ENCODE measurements around the gene EPHB2.
"Not testable (repeated sequence)": the region's sequence is repeated elsewhere in the genome, so short reads cannot be mapped to it uniquely, and the experiment has no call there.

The EPHB2 gene

DNA sequence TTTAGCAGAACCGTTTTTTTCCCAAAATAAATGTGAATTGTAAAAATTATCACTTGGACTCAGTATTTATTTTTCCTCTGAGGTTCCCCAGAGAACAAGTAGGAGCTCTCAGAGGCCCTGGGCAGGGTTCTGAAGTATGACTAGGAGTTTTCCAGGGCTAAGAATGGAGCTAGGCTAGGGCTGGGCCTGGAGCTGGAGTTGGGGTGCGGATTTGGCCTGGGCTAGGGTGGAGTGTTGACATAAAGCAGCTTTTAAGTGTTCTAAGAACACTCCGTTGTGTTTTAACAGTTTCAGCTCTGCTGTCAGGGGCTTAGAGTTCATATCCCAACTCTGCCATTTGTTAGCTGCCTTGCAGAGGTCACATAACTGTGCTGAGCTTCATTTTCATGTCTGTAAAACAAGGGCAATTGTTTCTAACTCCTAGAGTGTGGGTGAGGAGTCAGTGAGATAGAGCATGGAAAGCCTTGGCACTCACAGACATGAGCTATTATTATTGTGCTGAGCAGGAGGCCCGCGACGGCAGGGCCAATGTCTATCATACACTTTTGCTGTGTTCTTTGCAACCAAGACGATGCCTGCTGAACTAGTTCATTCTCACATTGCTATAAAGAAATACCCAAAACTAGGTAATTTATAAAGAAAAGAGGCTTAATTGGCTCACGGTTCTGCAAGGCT lies 210.9 kb downstream of the EPHB2 start:
- no peak for ATAC-seq
- H3K4me3 Mint-ChIP-seq, result no peak overlapping the region
- no peak for DNase-seq
- H3K4me1 Mint-ChIP-seq, result no peaks in the 10 kb centered on the region
- H3K9me3 Mint-ChIP-seq, result no peaks in the 10 kb centered on the region
- H3K27me3 Mint-ChIP-seq, result peaks cover 4% of the 10 kb centered on the region
- no peaks in the 10 kb centered on the region for H3K36me3 Mint-ChIP-seq (ENCODE audit: low read depth)
- no peak overlapping the region for H3K27ac Mint-ChIP-seq

GRCh38 chr1:22922640-22923039 lies 212.0 kb downstream of the EPHB2 start:
- ATAC-seq (no peak), DNase-seq (no peak)
- Mint-ChIP-seq H3K4me3 (no peak overlapping the region), H3K27ac (no peak overlapping the region), H3K36me3 (ENCODE audit: low read depth) (no peaks in the 10 kb centered on the region), H3K27me3 (peaks cover 13% of the 10 kb centered on the region), H3K9me3 (no peaks in the 10 kb centered on the region), H3K4me1 (no peaks in the 10 kb centered on the region)

DNA sequence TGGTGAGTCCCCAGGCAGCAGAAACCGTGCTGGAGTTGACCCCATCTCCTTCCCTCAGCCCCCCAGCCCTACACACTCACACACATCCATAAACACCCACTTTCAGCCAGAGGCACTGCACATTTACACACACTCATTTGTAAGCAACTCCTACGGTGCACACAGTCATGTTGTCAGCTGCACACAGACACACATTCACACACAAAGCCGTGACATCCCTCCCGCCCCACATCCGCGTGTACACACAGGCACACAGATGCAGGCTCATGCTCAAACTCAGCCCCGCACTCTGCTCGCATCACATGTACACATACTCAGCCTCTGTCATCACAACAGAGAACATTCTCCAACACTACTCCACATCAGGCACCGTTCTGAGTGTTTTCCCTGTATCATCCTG lies 214.5 kb downstream of the EPHB2 start:
- DNase-seq, result no peak
- peaks cover 19% of the 10 kb centered on the region for H3K27me3 Mint-ChIP-seq
- H3K36me3 Mint-ChIP-seq (ENCODE audit: low read depth), result no peaks in the 10 kb centered on the region

DNA sequence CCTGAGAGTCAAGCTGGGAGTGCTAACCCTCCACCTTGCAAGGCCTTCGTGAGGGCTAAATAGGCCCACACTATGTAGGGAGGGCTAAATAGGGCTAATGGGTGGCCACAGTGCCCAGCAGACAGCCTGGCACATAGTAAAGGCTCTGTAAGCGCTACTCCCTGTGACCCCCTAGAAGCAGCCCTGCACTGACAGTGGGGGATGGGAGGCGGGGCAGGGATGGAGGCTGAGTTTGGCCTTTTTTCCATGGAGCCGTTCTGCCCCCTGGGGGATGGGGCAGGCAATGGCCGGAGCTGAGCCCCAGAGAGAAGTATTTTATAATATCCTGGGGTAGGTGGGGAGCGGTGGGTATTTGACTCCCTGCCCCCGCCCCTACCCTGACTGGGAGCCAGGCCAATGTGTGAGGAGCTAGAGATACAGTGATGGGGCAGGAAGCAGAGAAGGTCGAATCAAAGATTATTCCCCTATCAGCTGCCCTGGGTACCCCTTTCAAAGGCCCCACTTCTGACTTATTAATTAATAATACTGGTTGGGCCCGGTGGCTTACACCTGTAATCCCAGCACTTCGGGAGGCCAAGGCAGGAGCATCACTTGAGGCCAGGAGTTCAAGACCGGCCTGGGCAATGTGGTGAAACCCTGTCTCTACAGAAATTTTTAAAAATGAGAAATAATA lies 219.7 kb downstream of the EPHB2 start:
- H3K9me3 Mint-ChIP-seq, result no peaks in the 10 kb centered on the region
- H3K4me1 Mint-ChIP-seq, result no peaks in the 10 kb centered on the region
- DNase-seq (peak; percentile 47), ATAC-seq (peak; percentile 33)
- H3K36me3 Mint-ChIP-seq (ENCODE audit: low read depth), result no peaks in the 10 kb centered on the region
- peaks cover 18% of the 10 kb centered on the region for H3K27me3 Mint-ChIP-seq
- H3K4me3 Mint-ChIP-seq, result no peak overlapping the region
- no peak overlapping the region for H3K27ac Mint-ChIP-seq

More for the DNA sequence above, 214.5 kb downstream of the EPHB2 start:
- H3K4me3 Mint-ChIP-seq, result no peak overlapping the region
- no peaks in the 10 kb centered on the region for H3K9me3 Mint-ChIP-seq
- no peak for ATAC-seq
- H3K27ac Mint-ChIP-seq, result no peak overlapping the region
- H3K4me1 Mint-ChIP-seq, result no peaks in the 10 kb centered on the region

- Mint-ChIP-seq H3K4me3 (no peak overlapping the region), H3K27me3 (peaks cover 8% of the 10 kb centered on the region), H3K9me3 (no peaks in the 10 kb centered on the region), H3K4me1 (no peaks in the 10 kb centered on the region), H3K36me3 (ENCODE audit: low read depth) (no peaks in the 10 kb centered on the region), H3K27ac (no peak overlapping the region)
- no peak for ATAC-seq
- no peak for DNase-seq
These were observed 222.3 kb downstream of the EPHB2 start for GRCh38 chr1:22932803-22933470.

GRCh38 chr1:22935433-22935832 lies 224.8 kb downstream of the EPHB2 start:
- ATAC-seq, result no peak
- Mint-ChIP-seq H3K27me3 (peaks cover 5% of the 10 kb centered on the region), H3K9me3 (peaks cover 3% of the 10 kb centered on the region), H3K27ac (no peak overlapping the region), H3K4me3 (no peak overlapping the region), H3K4me1 (no peaks in the 10 kb centered on the region), H3K36me3 (ENCODE audit: low read depth) (peaks cover 3% of the 10 kb centered on the region)
- no peak for DNase-seq

DNA sequence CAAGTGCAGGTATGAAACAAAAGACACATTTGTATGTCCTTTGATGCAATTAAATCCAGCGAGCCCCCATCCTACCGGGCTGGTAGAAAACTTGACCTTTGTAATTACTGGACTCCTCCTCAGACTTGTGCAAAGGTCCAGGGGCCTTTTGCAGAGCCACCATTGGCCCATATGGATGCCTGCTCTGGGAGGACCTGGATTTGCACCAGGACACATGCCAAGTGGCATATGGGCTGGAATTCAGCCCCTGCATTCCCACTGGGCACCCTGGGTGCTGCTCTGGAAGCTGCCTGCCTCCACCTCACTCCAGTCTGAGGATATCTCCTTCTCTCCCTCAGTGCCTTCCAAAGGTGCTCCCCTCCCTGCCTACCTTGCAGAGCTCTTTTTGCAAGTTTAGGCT lies 226.0 kb downstream of the EPHB2 start:
- Mint-ChIP-seq H3K27me3 (peaks cover 5% of the 10 kb centered on the region), H3K9me3 (peaks cover 12% of the 10 kb centered on the region), H3K36me3 (ENCODE audit: low read depth) (peaks cover 4% of the 10 kb centered on the region), H3K27ac (no peak overlapping the region), H3K4me3 (no peak overlapping the region), H3K4me1 (no peaks in the 10 kb centered on the region)
- ATAC-seq, result no peak
- DNase-seq, result no peak

DNA sequence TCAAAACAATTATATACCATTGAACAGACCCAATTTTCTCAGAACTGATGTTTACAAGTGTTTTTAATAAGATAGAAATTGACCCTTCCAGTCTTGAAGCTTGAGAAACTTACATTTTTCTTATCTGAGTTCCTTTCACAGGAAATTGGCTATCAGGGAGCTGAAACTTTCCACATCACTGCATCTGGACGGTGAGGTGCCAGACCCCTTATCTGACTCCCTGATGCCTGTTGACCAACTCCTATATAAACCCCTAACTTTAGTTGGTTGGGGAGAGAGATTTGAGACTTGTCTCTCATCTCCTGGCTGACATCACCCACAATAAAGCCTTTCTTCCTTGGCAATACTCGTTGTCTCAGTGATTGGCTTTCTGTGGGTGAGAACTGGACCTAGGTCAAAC lies 230.6 kb downstream of the EPHB2 start:
- Mint-ChIP-seq H3K36me3 (ENCODE audit: low read depth) (peaks cover 4% of the 10 kb centered on the region), H3K9me3 (peaks cover 12% of the 10 kb centered on the region)

DNA sequence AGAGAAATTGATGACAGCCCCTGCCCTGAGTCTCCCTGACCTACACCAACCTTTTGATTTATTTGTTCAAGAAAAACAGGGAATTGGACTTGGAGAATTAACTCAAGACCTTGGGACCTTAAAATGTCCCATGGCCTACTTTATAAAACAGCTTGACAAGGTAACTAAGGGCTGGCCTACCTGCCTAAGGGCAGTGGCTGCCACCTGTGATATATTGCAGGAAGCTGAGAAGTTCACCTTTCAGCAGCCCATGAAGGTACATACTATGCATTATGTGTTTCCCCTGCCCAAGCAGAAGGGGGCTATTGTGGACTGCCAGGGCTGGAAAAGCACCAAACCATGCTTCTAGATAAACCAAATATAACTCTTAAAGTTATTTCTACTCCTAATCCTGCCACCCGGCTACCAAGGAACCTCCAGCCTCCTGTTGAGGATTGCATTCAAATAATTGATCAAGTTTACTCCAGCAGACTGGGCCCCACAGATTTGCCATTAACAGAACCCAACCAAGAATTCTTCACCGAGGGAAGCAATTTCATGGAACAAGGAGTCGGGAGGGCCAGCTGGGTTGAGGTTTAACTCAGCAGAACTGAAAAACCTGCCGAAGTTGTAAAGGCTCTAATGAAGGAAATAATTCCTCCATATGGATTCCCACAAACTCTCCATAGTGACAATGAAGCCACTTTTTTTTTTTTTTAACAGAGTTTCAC lies 233.9 kb downstream of the EPHB2 start:
- Mint-ChIP-seq H3K36me3 (ENCODE audit: low read depth) (peaks cover 4% of the 10 kb centered on the region), H3K27ac (no peak overlapping the region), H3K4me3 (no peak overlapping the region), H3K27me3 (peaks cover 42% of the 10 kb centered on the region), H3K4me1 (no peaks in the 10 kb centered on the region), H3K9me3 (peaks cover 12% of the 10 kb centered on the region)
- ATAC-seq, result no peak
- no peak for DNase-seq

More for the DNA sequence above, 230.6 kb downstream of the EPHB2 start:
- no peak for DNase-seq
- Mint-ChIP-seq H3K4me1 (no peaks in the 10 kb centered on the region), H3K4me3 (no peak overlapping the region), H3K27me3 (peaks cover 25% of the 10 kb centered on the region), H3K27ac (no peak overlapping the region)
- no peak for ATAC-seq

DNA sequence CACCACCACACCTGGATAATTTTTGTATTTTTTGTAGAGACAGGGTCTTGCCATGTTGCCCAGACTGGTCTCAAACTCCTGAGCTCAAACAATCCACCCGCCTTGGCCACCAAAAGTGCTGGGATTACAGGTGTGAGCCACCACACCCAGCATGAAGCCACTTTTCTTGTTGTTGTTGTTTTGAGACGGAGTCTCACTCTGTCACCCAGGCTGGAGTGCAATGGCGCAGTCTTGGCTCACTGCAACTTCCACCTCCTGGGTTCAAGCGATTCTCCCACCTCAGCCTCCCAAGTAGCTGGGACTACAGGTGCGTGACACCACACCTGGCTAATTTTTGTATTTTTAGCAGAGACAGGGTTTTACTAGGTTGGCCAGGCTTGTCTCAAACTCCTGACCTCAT lies 234.5 kb downstream of the EPHB2 start:
- ATAC-seq; H3K36me3 Mint-ChIP-seq (ENCODE audit: low read depth); DNase-seq; H3K27ac Mint-ChIP-seq; H3K4me3 Mint-ChIP-seq; H3K4me1 Mint-ChIP-seq: not testable (repeated sequence)
- Mint-ChIP-seq H3K9me3 (peaks cover 12% of the 10 kb centered on the region), H3K27me3 (peaks cover 42% of the 10 kb centered on the region)

GRCh38 chr1:22949822-22950331 lies 239.2 kb downstream of the EPHB2 start:
- Mint-ChIP-seq H3K4me3 (no peak overlapping the region), H3K27me3 (peaks cover 52% of the 10 kb centered on the region), H3K36me3 (ENCODE audit: low read depth) (no peaks in the 10 kb centered on the region), H3K4me1 (no peaks in the 10 kb centered on the region), H3K9me3 (no peaks in the 10 kb centered on the region), H3K27ac (no peak overlapping the region)
- DNase-seq (no peak), ATAC-seq (no peak)

DNA sequence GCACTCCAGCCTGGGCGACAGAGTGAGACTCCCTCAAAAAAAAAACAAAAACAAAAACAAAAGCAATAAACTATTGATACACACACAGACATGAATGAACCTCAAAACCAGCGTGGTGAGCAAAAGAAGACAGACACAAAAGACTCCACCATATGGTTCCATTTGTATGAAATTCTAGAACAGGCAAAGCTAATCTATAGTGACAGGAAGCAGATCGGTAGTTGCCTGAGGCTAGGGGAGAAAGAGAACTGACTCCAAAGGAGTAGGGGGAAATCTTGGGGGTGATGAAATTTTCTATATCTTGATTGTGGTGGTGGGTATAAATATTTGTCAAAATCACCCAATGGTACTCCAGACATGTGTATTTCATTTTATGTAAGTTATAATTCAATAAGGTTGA lies 241.2 kb downstream of the EPHB2 start:
- H3K4me1 Mint-ChIP-seq, result no peaks in the 10 kb centered on the region
- H3K27me3 Mint-ChIP-seq, result peaks cover 53% of the 10 kb centered on the region
- H3K4me3 Mint-ChIP-seq, result no peak overlapping the region
- DNase-seq, result no peak
- no peak overlapping the region for H3K27ac Mint-ChIP-seq
- H3K9me3 Mint-ChIP-seq, result no peaks in the 10 kb centered on the region
- no peaks in the 10 kb centered on the region for H3K36me3 Mint-ChIP-seq (ENCODE audit: low read depth)
- ATAC-seq, result no peak

- DNase-seq (no peak), ATAC-seq (no peak)
- H3K27ac Mint-ChIP-seq, result no peak overlapping the region
- no peaks in the 10 kb centered on the region for H3K4me1 Mint-ChIP-seq
- no peaks in the 10 kb centered on the region for H3K9me3 Mint-ChIP-seq
- H3K4me3 Mint-ChIP-seq, result no peak overlapping the region
- H3K36me3 Mint-ChIP-seq (ENCODE audit: low read depth), result no peaks in the 10 kb centered on the region
- peaks cover 52% of the 10 kb centered on the region for H3K27me3 Mint-ChIP-seq
These were observed 242.0 kb downstream of the EPHB2 start for GRCh38 chr1:22952694-22953056.

GRCh38 chr1:22953057-22953739 lies 242.6 kb downstream of the EPHB2 start:
- ATAC-seq (no peak), DNase-seq (no peak)
- H3K27ac Mint-ChIP-seq, result no peak overlapping the region
- H3K9me3 Mint-ChIP-seq, result no peaks in the 10 kb centered on the region
- peaks cover 48% of the 10 kb centered on the region for H3K27me3 Mint-ChIP-seq
- H3K4me3 Mint-ChIP-seq, result no peak overlapping the region
- no peaks in the 10 kb centered on the region for H3K4me1 Mint-ChIP-seq
- no peaks in the 10 kb centered on the region for H3K36me3 Mint-ChIP-seq (ENCODE audit: low read depth)

All from activated naive CD8-positive, alpha-beta T cell treated with anti-CD3 and anti-CD28 coated beads, Interleukin-2, amount 50 U/mL, for 24 hours (primary cell).